IPS DF 4.7 (cell line): ENCODE measurements around the gene EIF3B.
"Not testable (repeated sequence)": the region's sequence is repeated elsewhere in the genome, so short reads cannot be mapped to it uniquely, and the experiment has no call there.

Experiments
- DNase-seq: peaks from one replicate; pipeline ENCODE4 v3.0.0-alpha.2; 2013; ENCODE audit warnings: low spot score; ENCODE audit errors: extremely low read depth

EIF3B gene

GRCh38 chr7:2347351-2348063 is 7.1 kb upstream of the EIF3B start:
- DNase-seq: not testable (repeated sequence)

- no peak for DNase-seq
Observed at GRCh38 chr7:2350055-2350454, 4.6 kb upstream of the EIF3B start.

- no peak for DNase-seq
Observed at GRCh38 chr7:2350861-2351260, 3.8 kb upstream of the EIF3B start.

- no peak for DNase-seq
Observed at GRCh38 chr7:2353113-2353935, 1.3 kb upstream of the EIF3B start.

- peak; percentile 38 for DNase-seq
Observed at GRCh38 chr7:2353936-2354185, 766 bp upstream of the EIF3B start.

- DNase-seq: no peak
Observed at GRCh38 chr7:2354939-2355704, 495 bp downstream of the EIF3B start.

- DNase-seq: no peak
Observed at GRCh38 chr7:2355705-2356008, 1.0 kb downstream of the EIF3B start.

- DNase-seq: no peak
Observed at GRCh38 chr7:2357165-2357564, 2.5 kb downstream of the EIF3B start.

- no peak for DNase-seq
Observed at GRCh38 chr7:2357571-2357970, 2.9 kb downstream of the EIF3B start.

- DNase-seq: no peak
Observed at GRCh38 chr7:2358968-2359527, 4.4 kb downstream of the EIF3B start.

- no peak for DNase-seq
Observed at GRCh38 chr7:2359610-2360009, 5.0 kb downstream of the EIF3B start.

- DNase-seq: no peak
Observed at GRCh38 chr7:2360796-2361195, 6.2 kb downstream of the EIF3B start.

GRCh38 chr7:2362385-2363088 is 7.9 kb downstream of the EIF3B start:
- no peak for DNase-seq

GRCh38 chr7:2369139-2369538 is 14.5 kb downstream of the EIF3B start:
- DNase-seq: no peak

- no peak for DNase-seq
Observed at GRCh38 chr7:2371329-2371728, 16.7 kb downstream of the EIF3B start.

- no peak for DNase-seq
Observed at GRCh38 chr7:2372724-2373123, 18.1 kb downstream of the EIF3B start.

- no peak for DNase-seq
Observed at GRCh38 chr7:2373124-2373556, 18.5 kb downstream of the EIF3B start.

- DNase-seq: no peak
Observed at GRCh38 chr7:2373646-2374045, 19.0 kb downstream of the EIF3B start.

- no peak for DNase-seq
Observed at GRCh38 chr7:2374401-2374800, 19.8 kb downstream of the EIF3B start.

GRCh38 chr7:2374830-2375728 is 20.5 kb downstream of the EIF3B start:
- no peak for DNase-seq
